ENCODE data around the gene PSME3IP1.
"Not testable (repeated sequence)": the region's sequence is repeated elsewhere in the genome, so short reads cannot be mapped to it uniquely, and the experiment has no call there.

PSME3IP1 gene

GRCh38 chr16:57208926-57209325, 23.1 kb upstream of the PSME3IP1 start:
- H3K4me2 ChIP-seq (ENCODE audit: low read length), result no peak overlapping the region
- H3K27me3 ChIP-seq (ENCODE audit: control insufficient read depth, insufficient read depth, low read length), result no peaks in the 10 kb centered on the region
- no peak overlapping the region for H2AFZ ChIP-seq
- no peaks in the 10 kb centered on the region for H3K4me1 ChIP-seq
- H3K9me3 ChIP-seq (ENCODE audit: control insufficient read depth, low read length), result no peaks in the 10 kb centered on the region
- H3K4me3 ChIP-seq (ENCODE audit: low read depth, low read length), result no peak overlapping the region
- TF ChIP-seq, protein P1, sequence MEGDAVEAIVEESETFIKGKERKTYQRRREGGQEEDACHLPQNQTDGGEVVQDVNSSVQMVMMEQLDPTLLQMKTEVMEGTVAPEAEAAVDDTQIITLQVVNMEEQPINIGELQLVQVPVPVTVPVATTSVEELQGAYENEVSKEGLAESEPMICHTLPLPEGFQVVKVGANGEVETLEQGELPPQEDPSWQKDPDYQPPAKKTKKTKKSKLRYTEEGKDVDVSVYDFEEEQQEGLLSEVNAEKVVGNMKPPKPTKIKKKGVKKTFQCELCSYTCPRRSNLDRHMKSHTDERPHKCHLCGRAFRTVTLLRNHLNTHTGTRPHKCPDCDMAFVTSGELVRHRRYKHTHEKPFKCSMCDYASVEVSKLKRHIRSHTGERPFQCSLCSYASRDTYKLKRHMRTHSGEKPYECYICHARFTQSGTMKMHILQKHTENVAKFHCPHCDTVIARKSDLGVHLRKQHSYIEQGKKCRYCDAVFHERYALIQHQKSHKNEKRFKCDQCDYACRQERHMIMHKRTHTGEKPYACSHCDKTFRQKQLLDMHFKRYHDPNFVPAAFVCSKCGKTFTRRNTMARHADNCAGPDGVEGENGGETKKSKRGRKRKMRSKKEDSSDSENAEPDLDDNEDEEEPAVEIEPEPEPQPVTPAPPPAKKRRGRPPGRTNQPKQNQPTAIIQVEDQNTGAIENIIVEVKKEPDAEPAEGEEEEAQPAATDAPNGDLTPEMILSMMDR (IDR thresholded peaks at IDR 0.05), result no peak
- no peak overlapping the region for H3K9ac ChIP-seq
- peaks cover 4% of the 10 kb centered on the region for H3K79me2 ChIP-seq
- no peaks in the 10 kb centered on the region for H3K36me3 ChIP-seq (ENCODE audit: control insufficient read depth, insufficient read depth, low read length)
- H3K27ac ChIP-seq, result no peak overlapping the region

DNA sequence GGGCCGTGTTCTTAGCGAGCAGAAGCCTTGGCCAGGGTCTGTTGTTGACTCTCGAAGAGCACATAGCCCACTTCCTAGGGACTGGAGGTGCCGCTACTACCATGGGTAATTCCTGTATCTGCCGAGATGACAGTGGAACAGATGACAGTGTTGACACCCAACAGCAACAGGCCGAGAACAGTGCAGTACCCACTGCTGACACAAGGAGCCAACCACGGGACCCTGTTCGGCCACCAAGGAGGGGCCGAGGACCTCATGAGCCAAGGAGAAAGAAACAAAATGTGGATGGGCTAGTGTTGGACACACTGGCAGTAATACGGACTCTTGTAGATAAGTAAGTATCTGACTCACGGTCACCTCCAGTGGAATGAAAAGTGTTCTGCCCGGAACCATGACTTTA, 18.8 kb upstream of the PSME3IP1 start:
- H3K4me3 ChIP-seq (ENCODE audit: low read depth, low read length), result no peak overlapping the region
- no peaks in the 10 kb centered on the region for H3K36me3 ChIP-seq (ENCODE audit: control insufficient read depth, insufficient read depth, low read length)
- no peaks in the 10 kb centered on the region for H3K79me2 ChIP-seq

GRCh38 chr16:57203451-57203850, 17.6 kb upstream of the PSME3IP1 start:
- no peak overlapping the region for H3K4me3 ChIP-seq (ENCODE audit: low read depth, low read length)
- TF ChIP-seq, protein P1 (IDR thresholded peaks at IDR 0.05), result no peak
- H3K27me3 ChIP-seq (ENCODE audit: control insufficient read depth, insufficient read depth, low read length), result no peaks in the 10 kb centered on the region
- peaks cover 6% of the 10 kb centered on the region for H3K79me2 ChIP-seq
- no peak overlapping the region for H3K27ac ChIP-seq
- no peak overlapping the region for H2AFZ ChIP-seq
- H3K9me3 ChIP-seq (ENCODE audit: control insufficient read depth, low read length), result no peaks in the 10 kb centered on the region
- no peaks in the 10 kb centered on the region for H3K36me3 ChIP-seq (ENCODE audit: control insufficient read depth, insufficient read depth, low read length)
- no peak overlapping the region for H3K4me2 ChIP-seq (ENCODE audit: low read length)
- no peaks in the 10 kb centered on the region for H3K4me1 ChIP-seq
- no peak overlapping the region for H3K9ac ChIP-seq

More for the DNA sequence above, 18.8 kb upstream of the PSME3IP1 start:
- no peak overlapping the region for H3K4me2 ChIP-seq (ENCODE audit: low read length)
- H3K9ac ChIP-seq, result no peak overlapping the region
- no peaks in the 10 kb centered on the region for H3K4me1 ChIP-seq
- TF ChIP-seq, protein P1 (IDR thresholded peaks at IDR 0.05), result no peak
- no peaks in the 10 kb centered on the region for H3K9me3 ChIP-seq (ENCODE audit: control insufficient read depth, low read length)
- H2AFZ ChIP-seq, result no peak overlapping the region
- H3K27me3 ChIP-seq (ENCODE audit: control insufficient read depth, insufficient read depth, low read length), result no peaks in the 10 kb centered on the region
- H3K27ac ChIP-seq, result no peak overlapping the region

DNA sequence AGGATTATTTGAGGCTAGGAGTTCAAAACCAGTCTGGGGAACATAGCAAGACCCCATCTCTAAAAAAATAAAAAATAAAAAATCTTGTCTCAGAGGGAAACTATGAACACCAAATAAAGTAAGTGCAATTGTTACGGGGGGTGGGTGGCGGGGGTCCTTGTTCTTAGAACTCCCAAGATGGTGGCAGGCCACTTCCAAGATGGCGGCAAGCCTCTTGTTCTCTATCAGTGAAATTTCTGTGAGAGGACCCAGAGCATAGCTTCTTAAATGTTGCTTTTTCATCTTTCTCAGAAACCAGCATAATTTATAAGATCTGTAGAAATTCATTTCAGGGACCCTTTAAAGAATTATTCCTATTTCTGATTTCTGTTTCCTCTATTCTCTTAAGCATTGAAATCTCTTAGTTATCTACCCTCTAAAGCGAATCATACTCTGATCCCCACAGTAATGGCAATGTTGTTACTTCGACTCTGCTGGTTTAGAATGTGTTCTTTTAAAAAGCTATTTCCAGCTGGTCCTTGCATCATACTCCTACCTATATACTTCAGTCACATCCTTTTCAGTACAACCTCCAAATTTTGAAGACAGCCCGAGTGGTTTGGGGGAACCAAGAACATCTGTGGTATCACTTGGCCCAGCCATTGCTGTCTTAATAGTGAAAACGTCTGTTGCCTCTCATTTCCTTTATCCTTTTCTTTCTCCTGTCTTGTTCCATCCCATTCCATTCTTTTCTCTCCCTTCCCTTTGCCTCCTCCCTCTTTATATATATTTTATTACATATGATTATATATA, 16.5 kb upstream of the PSME3IP1 start:
- no peaks in the 10 kb centered on the region for H3K27me3 ChIP-seq (ENCODE audit: control insufficient read depth, insufficient read depth, low read length)
- H3K27ac ChIP-seq, result no peak overlapping the region
- peaks cover 13% of the 10 kb centered on the region for H3K79me2 ChIP-seq
- H3K4me2 ChIP-seq (ENCODE audit: low read length), result no peak overlapping the region
- H3K4me1 ChIP-seq, result no peaks in the 10 kb centered on the region
- H3K4me3 ChIP-seq (ENCODE audit: low read depth, low read length), result no peak overlapping the region
- H3K9me3 ChIP-seq (ENCODE audit: control insufficient read depth, low read length), result no peaks in the 10 kb centered on the region
- no peaks in the 10 kb centered on the region for H3K36me3 ChIP-seq (ENCODE audit: control insufficient read depth, insufficient read depth, low read length)
- no peak overlapping the region for H3K9ac ChIP-seq
- no peak overlapping the region for H2AFZ ChIP-seq
- TF ChIP-seq, protein P1 (IDR thresholded peaks at IDR 0.05), result no peak

DNA sequence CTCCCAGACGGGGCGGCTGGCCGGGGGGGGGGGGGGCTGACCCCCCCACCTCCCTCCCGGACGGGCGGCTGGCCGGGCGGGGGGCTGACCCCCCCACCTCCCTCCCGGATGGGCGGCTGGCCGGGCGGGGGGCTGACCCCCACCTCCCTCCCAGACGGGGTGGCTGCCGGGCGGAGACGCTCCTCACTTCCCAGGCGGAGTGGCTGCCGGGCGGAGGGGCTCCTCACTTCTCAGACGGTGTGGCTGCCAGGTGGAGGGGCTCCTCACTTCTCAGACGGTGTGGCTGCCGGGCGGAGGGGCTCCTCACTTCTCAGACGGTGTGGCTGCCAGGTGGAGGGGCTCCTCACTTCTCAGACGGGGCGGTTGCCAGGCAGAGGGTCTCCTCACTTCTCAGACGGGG, 15.1 kb upstream of the PSME3IP1 start:
- H3K79me2 ChIP-seq, result peaks cover 18% of the 10 kb centered on the region
- not testable (repeated sequence) for H3K4me3 ChIP-seq (ENCODE audit: low read depth, low read length); H3K27ac ChIP-seq; H3K27me3 ChIP-seq (ENCODE audit: control insufficient read depth, insufficient read depth, low read length); H3K4me2 ChIP-seq (ENCODE audit: low read length); H3K9ac ChIP-seq; H3K36me3 ChIP-seq (ENCODE audit: control insufficient read depth, insufficient read depth, low read length); H3K4me1 ChIP-seq; H2AFZ ChIP-seq; H3K9me3 ChIP-seq (ENCODE audit: control insufficient read depth, low read length)

DNA sequence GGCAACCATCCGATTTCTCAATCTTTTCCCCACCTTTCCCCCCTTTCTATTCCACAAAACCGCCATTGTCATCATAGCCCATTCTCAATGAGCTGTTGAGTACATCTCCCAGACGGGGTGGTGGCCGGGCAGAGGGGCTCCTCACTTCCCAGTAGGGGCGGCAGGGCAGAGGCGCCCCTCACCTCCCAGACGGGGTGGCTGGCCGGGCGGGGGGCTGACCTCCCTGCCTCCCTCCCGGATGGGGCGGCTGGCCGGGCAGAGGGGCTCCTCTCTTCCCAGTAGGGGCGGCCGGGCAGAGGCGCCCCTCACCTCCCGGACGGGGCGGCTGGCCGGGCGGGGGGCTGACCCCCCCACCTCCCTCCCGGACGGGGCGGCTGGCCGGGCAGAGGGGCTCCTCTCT, 14.5 kb upstream of the PSME3IP1 start:
- H3K9me3 ChIP-seq (ENCODE audit: control insufficient read depth, low read length); H3K27ac ChIP-seq; H2AFZ ChIP-seq; H3K4me3 ChIP-seq (ENCODE audit: low read depth, low read length); H3K4me2 ChIP-seq (ENCODE audit: low read length); H3K27me3 ChIP-seq (ENCODE audit: control insufficient read depth, insufficient read depth, low read length); H3K36me3 ChIP-seq (ENCODE audit: control insufficient read depth, insufficient read depth, low read length); H3K9ac ChIP-seq; H3K4me1 ChIP-seq: not testable (repeated sequence)
- H3K79me2 ChIP-seq, result peaks cover 18% of the 10 kb centered on the region

All from parathyroid adenoma (tissue), 2 donors.